NB4 (cell line): ENCODE data around the gene NPFF.

Source experiments
- CTCF ChIP-seq: IDR thresholded peaks from one replicate; pipeline ENCODE4 v1.5.1; 2012; ENCODE audit warnings: low read depth, low read length
- MAX ChIP-seq: IDR thresholded peaks from 2 replicates; pipeline ENCODE4 v1.6.1; 2011; ENCODE audit warnings: low read depth, low read length
- MYC ChIP-seq: IDR thresholded peaks from 2 replicates; pipeline ENCODE4 v1.6.1; 2011; ENCODE audit warnings: low read depth, low read length
- POLR2A ChIP-seq: IDR thresholded peaks from 2 replicates; pipeline ENCODE4 v1.6.1; 2011; ENCODE audit warnings: mild to moderate bottlenecking; ENCODE audit not compliant: insufficient read length; ENCODE audit errors: extremely low read depth

- TF ChIP-seq CTCF (no peak), MAX (no peak), MYC (no peak), POLR2A (no peak)
Observed at GRCh38 chr12:53505555-53506449, 1.5 kb downstream of the NPFF start.
